K562 (cell line): ENCODE measurements around the gene STAMBPL1. TPM values are rescaled to one million over a fixed set of nuclear protein-coding genes. Genes with fewer than 3 reads are reported as not detected.

ENCODE experiments used
- ATAC-seq: fragments of 200-7000 bp; cut with Tn5 transposase; 3 replicates; pipeline ENCODE4 v1.9.1; 2020; ENCODE audit warnings: moderate library complexity
- BruUV-seq: library from RNA; stranded (reverse); fragments of 400-500 nt; replicated peaks from 2 replicates; lab custom pipeline; 2021; lab: Mats Ljungman, UMichigan
- CTCF ChIA-PET: fragments of 300-600 bp; formaldehyde crosslinking; extraction: SDS; loops from one replicate; lab custom pipeline; 2021; ENCODE audit warnings: low intra/inter-chr PET ratio; lab: Yijun Ruan, JAX
- POLR2A ChIA-PET: fragments of 300-600, 350-650 bp; sonication (Branson Sonifier 250); formaldehyde crosslinking; extraction: SDS; loops from one replicate; lab custom pipeline; 2021; ENCODE audit warnings: antibody characterized with exemption, inconsistent platforms; lab: Yijun Ruan, JAX
- DNase-seq, 4 experiments: peaks; one replicate each; pipeline versions ENCODE4 v3.0.0 to v3.0.0-alpha.2; 2011 to 2018; ENCODE audit warnings: low spot score in 3 of 4, mixed read lengths in 3 of 4; ENCODE audit errors: extremely low read depth in 1 of 4
- FAIRE-seq: peaks from 2 replicates; lab custom pipeline; 2011; peaks lifted over from hg19 to GRCh38; lab: Jason Lieb, UNC
- H2AFZ ChIP-seq: 2 replicates; pipeline ENCODE4 v1.6.0; 2011; ENCODE audit warnings: low read depth, low read length, control low read depth, inconsistent platforms
- H3K27ac ChIP-seq: fragments of 200-600 bp; 3 replicates; pipeline ENCODE4 v1.8.0; 2011; ENCODE audit warnings: low read depth, mild to moderate bottlenecking, control low read depth, inconsistent platforms, low read length, moderate library complexity, mixed read lengths; ENCODE audit errors: extremely low read depth
- H3K27me3 ChIP-seq, 2 experiments: fragments of 300-600 bp in 1 of 2; 2 replicates in 1 of 2; 3 replicates in 1 of 2; pipeline versions ENCODE4 v1.6.0 to v1.8.0; 2011; ENCODE audit warnings: inconsistent platforms in 2 of 2, low read length in 2 of 2, mild to moderate bottlenecking in 1 of 2, mixed read lengths in 1 of 2, moderate library complexity in 1 of 2; ENCODE audit not compliant: control insufficient read depth in 2 of 2, insufficient read depth in 2 of 2
- H3K36me3 ChIP-seq: fragments of 300-600 bp; 3 replicates; pipeline ENCODE4 v1.8.0; 2011; ENCODE audit warnings: mild to moderate bottlenecking, low read length, inconsistent platforms; ENCODE audit not compliant: control insufficient read depth, insufficient read depth
- H3K4me1 ChIP-seq, 2 experiments: fragments of 200-600 bp in 1 of 2; replicated peaks in 1 of 2; 2 replicates in 1 of 2; 3 replicates in 1 of 2; pipeline versions ENCODE4 v1.5.1 to v1.8.0; 2011; ENCODE audit warnings: inconsistent platforms in 2 of 2, low read length in 2 of 2, mild to moderate bottlenecking in 1 of 2, mixed read lengths in 1 of 2, moderate library complexity in 1 of 2; ENCODE audit not compliant: control insufficient read depth in 2 of 2, insufficient read depth in 2 of 2
- H3K4me2 ChIP-seq: 2 replicates; pipeline ENCODE4 v1.6.1; 2011; ENCODE audit warnings: low read length, control low read depth, inconsistent platforms, mixed read lengths; ENCODE audit not compliant: insufficient read depth
- H3K4me3 ChIP-seq: fragments of 200-600 bp; sonication (generic), shearing (Covaris generic); 2 replicates; pipeline ENCODE4 v1.5.1; 2016; ENCODE audit warnings: control low read depth, inconsistent platforms
- H3K79me2 ChIP-seq: fragments of 200-600 bp; 3 replicates; pipeline ENCODE4 v1.8.0; 2011; ENCODE audit warnings: low read length, inconsistent platforms; ENCODE audit not compliant: control insufficient read depth, insufficient read depth
- H3K9ac ChIP-seq, 2 experiments: 2 replicates each; pipeline versions ENCODE4 v1.6.0 to v1.6.1; 2011; ENCODE audit warnings: low read depth in 2 of 2, low read length in 2 of 2, control low read depth in 1 of 2, inconsistent platforms in 1 of 2, mild to moderate bottlenecking in 1 of 2, mixed read lengths in 1 of 2; ENCODE audit not compliant: insufficient read depth in 1 of 2
- H3K9me1 ChIP-seq: one replicate; pipeline ENCODE4 v1.6.0; 2011; ENCODE audit warnings: inconsistent platforms, mild to moderate bottlenecking, low read length, moderate library complexity; ENCODE audit not compliant: control insufficient read depth, insufficient read depth
- H3K9me3 ChIP-seq: replicated peaks from 2 replicates; pipeline ENCODE4 v1.5.1; 2011; ENCODE audit warnings: low read depth, low read length, inconsistent platforms; ENCODE audit not compliant: control insufficient read depth, insufficient read depth
- H4K20me1 ChIP-seq: replicated peaks from 2 replicates; pipeline ENCODE4 v1.6.1; 2011; ENCODE audit warnings: low read length, inconsistent platforms, mixed read lengths; ENCODE audit not compliant: control insufficient read depth, insufficient read depth
- ADNP ChIP-seq: fragments of 200-800 bp; sonication (Bioruptor generic); IDR thresholded peaks from 2 replicates; pipeline ENCODE4 v1.6.1; 2016; ENCODE audit warnings: missing genetic modification characterization, missing compliant biosample characterization
- BDP1 ChIP-seq: IDR thresholded peaks from 3 replicates; pipeline ENCODE4 v1.6.1; 2011; ENCODE audit not compliant: insufficient read length, insufficient read depth
- HES1 ChIP-seq: fragments of 450-650 bp; IDR thresholded peaks from 2 replicates; pipeline ENCODE4 v1.6.1; 2016; ENCODE audit warnings: low read depth, mild to moderate bottlenecking, moderate library complexity
- NFE2L1 ChIP-seq: fragments of 450-650 bp; IDR thresholded peaks from 2 replicates; pipeline ENCODE4 v1.6.1; 2016; ENCODE audit warnings: missing genetic modification characterization, low read depth, mild to moderate bottlenecking, missing compliant biosample characterization, moderate library complexity, borderline replicate concordance
- STAT6 ChIP-seq: sonication (generic); formaldehyde crosslinking; IDR thresholded peaks from 2 replicates; pipeline ENCODE4 v1.8.1; 2023; ENCODE audit warnings: mild to moderate bottlenecking, missing genetic modification reagents
- TGIF2 ChIP-seq: sonication (generic); formaldehyde crosslinking; IDR thresholded peaks from 2 replicates; pipeline ENCODE4 v1.8.1; 2022; ENCODE audit warnings: mild to moderate bottlenecking, missing genetic modification reagents, moderate library complexity
- ZNF124 ChIP-seq: sonication (generic); formaldehyde crosslinking; IDR thresholded peaks from 2 replicates; pipeline ENCODE4 v1.8.1; 2022; ENCODE audit warnings: missing genetic modification reagents
- ZNF347 ChIP-seq: fragments of 450-650 bp; formaldehyde crosslinking; IDR thresholded peaks from 2 replicates; pipeline ENCODE4 v1.4.0; 2020; ENCODE audit warnings: low read depth, mild to moderate bottlenecking, moderate library complexity
- WGBS: fragments of 100-300 bp; shearing (Covaris generic); methylation state at CpG from one replicate; pipeline ENCODE4 v1.1.6; 2016; ENCODE audit warnings: low coverage, mixed read lengths; ENCODE audit not compliant: insufficient coverage; ENCODE audit errors: missing lambda C conversion rate; 5-methylcytosine and 5-hydroxymethylcytosine counted together
- in situ Hi-C: fragments of 300-500 bp; cut with MboI; formaldehyde crosslinking; loops from 4 replicates; pipeline ENCODE4 v1.15.0; 2018; ENCODE audit warnings: inconsistent platforms, mixed read lengths
- intact Hi-C: fragments of 100-400 bp; cut with micrococcal nuclease; formaldehyde crosslinking; loops from 2 replicates; pipeline ENCODE4 v1.14.2; 2022
- polyA plus RNA-seq, 8 experiments: library from polyadenylated mRNA; depleted of rRNA in 4 of 8; stranded (reverse) in 5 of 8; unstranded in 3 of 8; fragments of >200 nt; fragmentation: Nextera tagmentation in 2 of 8; fragmentation: Illumina TruSeq in 1 of 8; extraction: Ambion mirVana in 2 of 8; extraction: Trizol in 1 of 8; gene quantifications; 2 replicates each; pipeline versions ENCODE4 v1.2.1 to v1.2.3, GENCODE V29; 2011 to 2014; ENCODE audit warnings: inconsistent platforms in 1 of 8, missing spikeins in 1 of 8
- total RNA-seq, 7 experiments: library from RNA; depleted of rRNA in 6 of 7; stranded (reverse); fragments of >200 nt in 6 of 7; fragmentation: Illumina TruSeq in 2 of 7; extraction: Trizol in 2 of 7; gene quantifications; 2 replicates each; pipeline versions ENCODE4 v1.2.1 to v1.2.3, GENCODE V29; 2011 to 2021; ENCODE audit warnings: low replicate concordance in 1 of 7
- TF ChIP-seq, protein P1 (sequence below): fragments of 250-450 bp; sonication (Bioruptor Pico); IDR thresholded peaks from 2 replicates; pipeline ENCODE4 v1.5.0; 2020; ENCODE audit warnings: mild to moderate bottlenecking, borderline replicate concordance

STAMBPL1 gene
- total and polyA plus RNA-seq, 9 of the 15 experiments (the other 6 are each of a cell fraction or from before 2014, with no cell fraction given): 0.09 TPM; not detected in 8

- in situ Hi-C loops (no loop called here), intact Hi-C loops (no loop called here)
- no peak for DNase-seq
- no peak overlapping the region for H3K4me3 ChIP-seq
- no peak for FAIRE-seq
- no peaks in the 10 kb centered on the region for H3K27me3 ChIP-seq
- no peaks in the 10 kb centered on the region for H3K79me2 ChIP-seq
- 0% methylated on average over 4 of the region's 4 CpGs for WGBS
- no peak overlapping the region for H3K4me2 ChIP-seq
- H2AFZ ChIP-seq: no peak overlapping the region
- no peak overlapping the region for H3K27ac ChIP-seq
- H3K4me1 ChIP-seq: no peaks in the 10 kb centered on the region
- H3K36me3 ChIP-seq: no peaks in the 10 kb centered on the region
- H4K20me1 ChIP-seq: no peaks in the 10 kb centered on the region
- POLR2A ChIA-PET: no interaction called here
- no peaks in the 10 kb centered on the region for H3K9me1 ChIP-seq
- H3K9me3 ChIP-seq: no peaks in the 10 kb centered on the region
- no peak overlapping the region for H3K9ac ChIP-seq
- no TSS peak for BruUV-seq
- no peak for TF ChIP-seq BDP1
- TF ChIP-seq, protein P1, sequence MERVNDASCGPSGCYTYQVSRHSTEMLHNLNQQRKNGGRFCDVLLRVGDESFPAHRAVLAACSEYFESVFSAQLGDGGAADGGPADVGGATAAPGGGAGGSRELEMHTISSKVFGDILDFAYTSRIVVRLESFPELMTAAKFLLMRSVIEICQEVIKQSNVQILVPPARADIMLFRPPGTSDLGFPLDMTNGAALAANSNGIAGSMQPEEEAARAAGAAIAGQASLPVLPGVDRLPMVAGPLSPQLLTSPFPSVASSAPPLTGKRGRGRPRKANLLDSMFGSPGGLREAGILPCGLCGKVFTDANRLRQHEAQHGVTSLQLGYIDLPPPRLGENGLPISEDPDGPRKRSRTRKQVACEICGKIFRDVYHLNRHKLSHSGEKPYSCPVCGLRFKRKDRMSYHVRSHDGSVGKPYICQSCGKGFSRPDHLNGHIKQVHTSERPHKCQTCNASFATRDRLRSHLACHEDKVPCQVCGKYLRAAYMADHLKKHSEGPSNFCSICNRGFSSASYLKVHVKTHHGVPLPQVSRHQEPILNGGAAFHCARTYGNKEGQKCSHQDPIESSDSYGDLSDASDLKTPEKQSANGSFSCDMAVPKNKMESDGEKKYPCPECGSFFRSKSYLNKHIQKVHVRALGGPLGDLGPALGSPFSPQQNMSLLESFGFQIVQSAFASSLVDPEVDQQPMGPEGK: no peak
- no peak for TF ChIP-seq ZNF124
- TF ChIP-seq ZNF347 (CRISPR knock-in tag): no peak
- no peak for TF ChIP-seq TGIF2 (CRISPR knock-in tag)
- no peak for TF ChIP-seq NFE2L1 (tag)
- no peak for TF ChIP-seq HES1
- no peak for TF ChIP-seq ADNP (tag)
- no peak for TF ChIP-seq STAT6 (CRISPR knock-in tag)
- CTCF ChIA-PET: no interaction called here
- no peak for ATAC-seq
Observed at GRCh38 chr10:88896372-88896993, 16.4 kb downstream of the STAMBPL1 start.
